Prostate gland (tissue), 2 donors: ENCODE data around the gene TLR4.

Source experiments
- CTCF ChIP-seq, 4 experiments: fragments of 200-600 bp in 2 of 4; fragments of 450-650 bp in 2 of 4; sonication (generic) in 2 of 4; IDR thresholded peaks; 1 replicate in 3 of 4; 2 replicates in 1 of 4; pipeline ENCODE4 v1.5.1; 2016 to 2019; ENCODE audit warnings: antibody characterized with exemption in 4 of 4, mild to moderate bottlenecking in 2 of 4, moderate library complexity in 2 of 4
- POLR2AphosphoS5 ChIP-seq: sonication (generic); formaldehyde crosslinking; IDR thresholded peaks from one replicate; pipeline ENCODE4 v1.6.1; 2017; ENCODE audit warnings: antibody characterized with exemption

- TF ChIP-seq CTCF (IDR thresholded peaks at IDR 0.05) = no peak
- TF ChIP-seq POLR2AphosphoS5 = no peak
Observed at GRCh38 chr9:117750401-117750800, 46.2 kb downstream of the TLR4 start.
